SK-MEL-5 (cell line): Measurements from ENCODE around the gene MYO7B. TPM values are rescaled to one million over a fixed set of nuclear protein-coding genes. Genes with fewer than 3 reads are reported as not detected.

Experiments used
- DNase-seq: peaks from one replicate; pipeline ENCODE4 v3.0.0-alpha.2; 2016; ENCODE audit warnings: low read depth, low spot score
- in situ Hi-C: cut with HindIII; loops from 2 replicates; pipeline ENCODE4 v1.10.0; 2016; ENCODE audit warnings: low sequenced_read_pairs, high pct_unique_total_duplicates, low pct_unique_long_range_greater_than_20kb
- total RNA-seq: library from RNA; depleted of rRNA; stranded (reverse); fragments of >200 nt; shearing (Covaris generic); gene quantifications from 2 replicates; pipeline ENCODE4 v1.2.3, GENCODE V29; 2014

Gene MYO7B
- total RNA-seq, 1 experiment from 2014 or later, result not detected

- in situ Hi-C loops, result no loop called here
- no peak for DNase-seq
These were observed 88.2 kb downstream of the MYO7B start for GRCh38 chr2:127623388-127624319.

DNA sequence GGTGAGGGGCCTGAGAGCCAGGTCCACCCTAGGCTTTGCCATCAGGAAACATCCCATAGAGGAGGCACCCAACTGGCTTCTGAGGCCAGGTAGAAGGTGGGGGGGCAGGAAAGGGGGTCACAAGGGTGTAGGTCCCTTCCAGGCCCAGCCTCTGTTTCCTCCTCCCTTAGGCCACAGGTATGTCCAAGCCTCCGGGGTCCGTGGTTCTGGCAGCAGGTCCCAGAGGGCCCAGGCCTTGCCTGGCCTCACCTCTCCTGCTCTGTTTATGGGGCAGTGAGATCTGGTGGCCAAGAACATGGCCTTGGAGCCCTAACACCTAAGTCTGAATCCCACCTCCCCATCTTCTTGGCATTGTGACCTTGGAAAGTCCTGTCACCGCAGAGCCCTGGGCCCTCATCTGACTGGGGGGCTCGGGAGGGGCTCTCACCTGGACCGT lies 88.9 kb downstream of the MYO7B start:
- no peak for DNase-seq
- in situ Hi-C loops, result no loop called here

GRCh38 chr2:127624756-127625571 lies 89.5 kb downstream of the MYO7B start:
- in situ Hi-C loops, result no loop called here
- DNase-seq, result no peak

DNA sequence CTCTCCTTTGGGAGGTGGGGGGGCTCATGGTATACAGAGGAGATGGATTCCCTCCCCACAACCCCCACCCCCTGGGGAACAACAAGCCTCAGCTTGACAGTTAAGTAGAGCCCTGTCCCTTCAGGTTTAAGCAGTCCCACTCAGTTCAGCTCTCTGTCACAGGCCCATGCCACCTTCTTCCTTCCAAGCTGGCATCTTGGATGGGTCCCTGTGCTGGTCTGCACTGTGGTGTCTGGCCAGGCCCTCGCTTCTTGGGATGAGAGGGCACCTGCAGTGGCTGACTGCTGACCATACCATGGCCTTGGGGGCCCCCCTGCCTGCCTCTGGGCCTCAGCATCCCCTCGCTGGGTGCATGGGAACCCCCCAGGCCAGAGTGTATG lies 90.1 kb downstream of the MYO7B start:
- in situ Hi-C loops, result no loop called here
- DNase-seq, result no peak

- in situ Hi-C loops, result no loop called here
- DNase-seq, result no peak
These were observed 90.7 kb downstream of the MYO7B start for GRCh38 chr2:127626175-127626574.

DNA sequence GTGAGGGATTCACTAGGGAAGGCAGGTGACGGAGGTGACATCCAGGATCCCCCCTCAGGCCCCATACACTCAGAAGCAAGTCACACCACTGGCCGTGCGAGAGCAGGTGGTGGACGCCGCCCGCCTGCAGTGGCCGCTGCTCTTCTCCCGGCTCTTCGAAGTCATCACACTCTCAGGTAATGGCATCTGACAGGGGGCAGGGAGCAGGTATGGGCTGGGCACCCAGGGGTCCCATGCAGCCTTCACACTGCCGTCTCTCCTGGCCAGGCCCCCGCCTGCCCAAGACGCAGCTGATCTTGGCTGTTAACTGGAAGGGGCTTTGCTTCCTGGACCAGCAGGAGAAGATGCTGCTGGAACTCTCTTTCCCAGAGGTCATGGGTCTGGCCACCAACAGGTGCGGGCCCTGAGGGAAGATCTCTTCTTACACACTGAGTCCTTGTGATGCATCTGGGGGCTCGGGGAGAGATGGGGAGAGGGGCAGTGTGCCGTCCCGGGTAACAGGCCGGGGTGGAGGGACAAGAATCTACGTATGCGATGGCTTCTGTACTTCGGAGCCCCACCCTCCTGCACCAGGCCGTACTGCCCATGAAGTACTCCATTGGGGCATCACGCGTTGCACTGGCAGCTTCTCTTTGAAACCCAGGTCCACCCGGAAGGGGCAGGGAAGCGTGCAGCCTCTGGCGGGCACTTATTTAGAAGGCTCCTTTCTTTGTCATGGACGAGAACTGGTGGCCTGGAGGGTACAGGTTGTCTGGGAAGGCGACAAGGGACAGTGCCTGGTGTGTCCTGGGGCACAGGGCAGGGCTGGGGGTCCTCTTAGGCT lies 91.6 kb downstream of the MYO7B start:
- in situ Hi-C loops, result no loop called here
- no peak for DNase-seq

- in situ Hi-C loops, result no loop called here
- no peak for DNase-seq
These were observed 92.5 kb downstream of the MYO7B start for GRCh38 chr2:127627740-127628571.

- in situ Hi-C loops, result no loop called here
These were observed 93.5 kb downstream of the MYO7B start for GRCh38 chr2:127628767-127629614.

DNA sequence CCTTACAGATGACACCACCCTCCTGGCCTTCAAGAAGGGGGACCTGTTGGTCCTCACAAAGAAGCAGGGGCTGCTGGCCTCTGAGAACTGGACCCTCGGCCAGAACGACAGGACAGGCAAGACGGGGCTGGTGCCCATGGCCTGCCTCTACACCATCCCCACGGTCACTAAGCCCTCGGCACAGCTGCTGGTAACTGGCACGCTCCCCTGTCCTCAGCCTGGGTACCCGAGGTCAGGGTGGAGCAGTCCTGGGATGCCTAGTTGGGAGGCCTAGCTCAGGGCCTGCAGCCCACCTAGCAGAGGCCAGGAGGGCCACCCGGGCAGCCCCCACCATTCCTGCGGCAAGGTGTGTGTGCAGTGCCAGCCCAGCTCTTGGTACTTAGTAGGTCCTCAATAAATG lies 94.2 kb downstream of the MYO7B start:
- in situ Hi-C loops, result no loop called here
- DNase-seq, result no peak

More at GRCh38 chr2:127628767-127629614, 93.5 kb downstream of the MYO7B start:
- no peak for DNase-seq

DNA sequence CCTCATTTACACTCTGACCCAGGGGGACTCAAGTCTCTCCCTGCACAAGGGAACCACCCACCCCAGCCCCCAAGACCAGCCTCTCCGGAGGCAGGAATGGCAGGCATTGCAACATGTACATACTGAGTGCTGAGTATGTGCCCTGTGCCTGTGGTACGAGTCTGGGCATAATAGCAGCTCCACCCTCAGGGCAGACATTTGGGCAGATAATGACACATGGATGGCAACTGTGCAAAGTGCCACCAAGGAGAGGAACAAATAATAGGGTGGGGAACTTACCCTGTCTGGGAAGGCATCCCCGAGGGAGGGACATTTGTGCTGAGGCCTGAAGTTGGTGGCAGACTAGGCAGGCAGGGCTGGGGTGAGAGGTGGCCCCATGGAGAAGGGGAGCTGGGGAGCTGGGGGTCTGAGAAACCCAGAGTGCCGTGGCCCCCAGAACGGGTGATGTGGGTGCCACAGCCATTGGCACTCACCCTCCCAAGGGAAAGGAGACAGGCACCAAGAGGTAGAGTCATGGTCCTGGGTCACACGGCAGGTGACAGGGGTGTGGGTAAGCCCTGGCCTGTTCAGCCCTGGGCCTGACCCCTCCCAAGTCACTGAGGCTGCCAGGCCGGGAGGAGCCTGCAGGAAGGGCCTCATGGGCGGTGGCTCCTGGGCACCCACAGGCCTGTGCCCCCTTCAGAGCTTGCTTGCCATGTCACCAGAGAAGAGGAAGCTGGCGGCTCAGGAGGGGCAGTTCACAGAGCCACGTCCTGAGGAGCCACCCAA lies 94.8 kb downstream of the MYO7B start:
- DNase-seq, result no peak
- in situ Hi-C loops, result no loop called here

- in situ Hi-C loops, result no loop called here
- DNase-seq, result no peak
These were observed 95.5 kb downstream of the MYO7B start for GRCh38 chr2:127630864-127631540.

GRCh38 chr2:127631541-127631996 lies 96.1 kb downstream of the MYO7B start:
- no peak for DNase-seq
- in situ Hi-C loops, result no loop called here

GRCh38 chr2:127631997-127632581 lies 96.6 kb downstream of the MYO7B start:
- no peak for DNase-seq
- in situ Hi-C loops, result no loop called here

DNA sequence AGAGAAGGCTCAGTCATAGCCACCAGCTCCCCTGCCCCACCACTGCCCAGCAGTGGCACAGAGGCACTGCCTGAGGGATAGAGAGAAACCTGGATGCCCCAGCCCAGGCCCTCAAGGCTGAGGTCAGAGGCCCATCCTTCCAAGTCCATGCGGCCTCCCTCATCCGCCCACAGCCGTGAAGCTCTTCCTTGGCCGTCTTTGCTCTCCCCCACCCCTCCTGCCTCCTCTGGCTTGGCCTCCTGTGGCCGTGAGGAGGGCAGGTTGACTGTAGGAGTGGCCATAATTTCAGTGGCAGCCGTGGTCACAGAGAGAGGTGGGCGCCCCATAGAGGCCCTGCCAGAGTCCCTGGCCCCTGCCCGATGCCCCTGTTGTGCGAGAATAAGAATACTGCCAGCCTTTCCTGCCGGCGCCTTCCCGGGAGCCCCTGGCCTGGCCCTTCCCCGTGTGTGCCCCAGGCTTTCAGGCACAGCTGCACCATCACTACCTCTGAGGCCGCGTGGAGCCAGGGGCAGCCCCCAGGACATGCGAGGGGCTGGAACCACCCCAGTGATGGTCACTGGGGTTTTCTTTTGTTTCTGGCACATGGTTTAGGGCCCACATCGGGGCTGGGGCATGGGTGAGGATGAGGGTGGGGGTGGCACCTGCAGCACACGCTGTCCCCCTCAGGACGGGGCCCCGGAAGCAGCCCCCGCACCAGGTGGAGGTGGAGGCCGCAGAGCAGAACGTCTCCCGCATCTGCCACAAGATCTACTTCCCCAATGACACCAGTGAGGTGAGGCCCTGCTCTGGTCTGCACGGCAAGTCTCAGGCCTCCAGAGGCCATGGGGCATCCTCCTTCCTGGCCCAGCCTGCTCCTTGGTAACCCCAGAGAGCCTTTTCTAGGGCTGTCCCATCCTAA lies 97.4 kb downstream of the MYO7B start:
- DNase-seq, result no peak
- in situ Hi-C loops, result no loop called here
